ENCODE data around the gene PTPRZ1.

DNA sequence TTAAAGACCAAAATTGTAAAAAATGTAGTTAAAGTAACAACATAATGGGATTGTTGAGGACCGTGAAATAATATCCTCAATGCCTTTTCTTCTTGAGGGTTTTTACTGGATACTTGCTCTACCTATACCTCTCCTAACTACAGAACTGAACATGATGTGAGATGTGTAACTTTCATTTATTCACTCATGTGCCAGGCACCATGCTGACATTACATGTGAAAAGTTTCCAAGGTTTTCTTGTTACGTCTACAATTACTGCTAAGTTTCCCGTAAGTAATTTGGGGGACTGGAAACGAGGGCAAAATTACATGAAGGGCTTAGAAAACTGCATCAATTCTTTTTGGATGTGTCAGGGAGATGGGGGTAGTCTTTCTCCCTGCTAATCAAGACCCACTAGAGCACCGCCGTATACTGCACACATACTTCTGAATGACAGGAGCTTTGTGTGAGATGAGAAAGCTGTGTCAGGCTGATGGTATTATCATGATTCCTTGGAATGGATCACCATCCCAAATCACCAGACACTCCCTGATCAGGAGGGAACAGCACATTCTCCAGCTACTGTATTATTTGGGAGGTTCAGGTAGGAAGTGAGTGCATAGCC is 41.8 kb downstream of the PTPRZ1 start:
- TF ChIP-seq POLR2A (IDR thresholded peaks at IDR 0.05; ENCODE audit: low read length), result no peak
- TF ChIP-seq SMC3 (IDR thresholded peaks at IDR 0.05), result no peak
- TF ChIP-seq, protein P1, sequence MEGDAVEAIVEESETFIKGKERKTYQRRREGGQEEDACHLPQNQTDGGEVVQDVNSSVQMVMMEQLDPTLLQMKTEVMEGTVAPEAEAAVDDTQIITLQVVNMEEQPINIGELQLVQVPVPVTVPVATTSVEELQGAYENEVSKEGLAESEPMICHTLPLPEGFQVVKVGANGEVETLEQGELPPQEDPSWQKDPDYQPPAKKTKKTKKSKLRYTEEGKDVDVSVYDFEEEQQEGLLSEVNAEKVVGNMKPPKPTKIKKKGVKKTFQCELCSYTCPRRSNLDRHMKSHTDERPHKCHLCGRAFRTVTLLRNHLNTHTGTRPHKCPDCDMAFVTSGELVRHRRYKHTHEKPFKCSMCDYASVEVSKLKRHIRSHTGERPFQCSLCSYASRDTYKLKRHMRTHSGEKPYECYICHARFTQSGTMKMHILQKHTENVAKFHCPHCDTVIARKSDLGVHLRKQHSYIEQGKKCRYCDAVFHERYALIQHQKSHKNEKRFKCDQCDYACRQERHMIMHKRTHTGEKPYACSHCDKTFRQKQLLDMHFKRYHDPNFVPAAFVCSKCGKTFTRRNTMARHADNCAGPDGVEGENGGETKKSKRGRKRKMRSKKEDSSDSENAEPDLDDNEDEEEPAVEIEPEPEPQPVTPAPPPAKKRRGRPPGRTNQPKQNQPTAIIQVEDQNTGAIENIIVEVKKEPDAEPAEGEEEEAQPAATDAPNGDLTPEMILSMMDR (IDR thresholded peaks at IDR 0.05), result no peak
- TF ChIP-seq FOSL2 (IDR thresholded peaks at IDR 0.05), result no peak
- TF ChIP-seq FOSL2 (CRISPR knock-in tag; IDR thresholded peaks at IDR 0.05), result no peak
- no peak for TF ChIP-seq RCOR1 (IDR thresholded peaks at IDR 0.05; ENCODE audit: low read depth, low read length)
- TF ChIP-seq RFX5 (IDR thresholded peaks at IDR 0.05), result no peak
- no peak for TF ChIP-seq ZFP36 (IDR thresholded peaks at IDR 0.05; ENCODE audit: borderline replicate concordance, partially characterized antibody)
- TF ChIP-seq NFE2L2 (conservative IDR thresholded peaks at IDR 0.05; ENCODE audit: low read length), result no peak
